ENCODE data around the gene DCUN1D3.

DCUN1D3 gene

DNA sequence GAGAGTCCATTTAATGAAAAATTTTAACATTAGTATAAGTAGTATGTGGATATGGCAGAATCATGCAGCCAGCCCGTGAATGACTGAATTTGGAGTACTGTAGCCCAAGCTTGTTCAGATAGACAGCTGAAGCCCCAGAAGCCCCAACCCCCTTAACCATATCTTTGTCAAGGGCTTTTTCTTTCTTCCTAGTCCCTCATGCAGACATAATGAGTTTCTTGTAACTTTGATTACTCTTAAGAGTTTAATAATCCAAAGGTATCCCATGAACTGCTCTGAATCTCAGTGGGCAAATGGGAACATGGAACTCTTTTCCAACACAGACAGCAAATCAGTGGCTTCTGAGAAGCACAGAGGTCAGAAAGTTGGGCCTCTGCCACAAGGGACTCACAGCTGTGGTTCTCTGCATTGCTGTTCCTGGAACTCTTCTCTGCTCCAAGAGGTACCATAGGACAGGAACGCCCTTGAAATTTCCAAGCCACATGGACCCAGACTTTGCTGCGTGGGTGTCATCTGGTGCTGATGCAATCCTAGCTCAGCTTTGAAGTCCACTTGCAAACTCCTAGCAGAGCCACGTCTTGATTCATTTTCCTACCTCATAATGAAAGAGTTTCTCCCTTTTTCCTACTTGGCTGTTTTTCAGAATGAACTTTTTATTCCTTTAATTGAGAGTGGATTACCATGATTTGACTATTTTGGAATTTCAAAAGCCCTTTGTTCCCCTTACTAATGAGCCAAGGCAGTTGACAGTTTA is 18.5 kb upstream of the DCUN1D3 start:
- DNase-seq, result no peak

DNA sequence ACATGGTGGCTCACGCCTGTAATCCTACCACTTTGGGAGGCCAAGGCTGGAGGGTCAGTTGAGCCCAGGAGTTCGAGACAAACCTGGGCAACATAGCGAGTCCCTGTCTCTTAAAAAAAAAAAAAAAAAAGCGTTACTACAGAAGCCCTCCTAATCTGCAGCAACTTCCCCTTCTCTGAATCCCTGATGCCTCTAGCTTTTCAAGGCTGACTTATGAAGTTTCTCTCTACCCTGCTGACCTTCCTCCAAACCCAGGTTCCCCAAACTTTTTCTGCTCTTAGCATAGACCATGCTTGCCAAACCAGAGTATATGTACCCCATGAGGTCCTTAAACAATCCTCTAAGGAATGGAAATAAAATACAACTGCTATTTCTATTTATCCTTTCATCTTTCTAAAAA is 16.8 kb upstream of the DCUN1D3 start:
- no peak for DNase-seq

DNA sequence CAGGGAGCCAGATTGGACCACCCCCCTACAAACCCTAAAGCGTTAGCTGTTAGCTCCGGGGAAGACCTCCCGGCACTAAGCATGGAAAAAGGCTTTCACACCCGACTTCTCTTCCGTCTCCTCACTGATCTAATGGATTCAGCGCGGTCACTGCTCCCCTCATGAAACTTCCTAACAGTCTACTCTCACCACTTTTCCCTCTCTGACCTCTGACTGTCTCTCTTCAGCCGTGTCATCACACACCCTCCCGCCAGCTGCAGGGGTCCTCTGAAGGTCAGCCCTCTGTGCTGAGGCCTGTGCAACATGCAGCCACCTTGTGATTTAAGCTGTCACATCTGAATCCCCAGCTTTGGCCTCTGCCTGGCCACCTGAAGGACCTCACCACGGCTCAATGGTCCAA is 16.1 kb upstream of the DCUN1D3 start:
- DNase-seq, result peak in 1 of 2 experiments; percentile 7

DNA sequence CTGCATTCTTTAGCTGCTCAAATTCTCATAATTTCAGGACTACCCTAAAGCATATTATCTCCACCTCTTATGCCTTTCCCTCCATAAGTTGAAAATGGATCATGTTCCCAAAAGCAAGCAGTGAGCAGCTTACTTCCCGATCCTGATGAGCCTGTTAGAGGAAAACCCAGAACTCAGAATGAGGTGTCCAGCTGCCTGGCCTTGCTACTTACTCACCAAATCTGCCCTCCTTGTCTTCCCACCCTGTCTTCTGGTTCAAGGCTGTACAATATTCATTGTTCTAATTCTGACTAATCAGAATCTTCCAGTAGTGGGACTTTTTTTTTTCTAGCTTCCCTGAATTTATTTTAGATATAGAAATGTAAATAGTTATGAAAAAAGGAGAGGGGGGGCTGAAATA is 11.2 kb upstream of the DCUN1D3 start:
- DNase-seq, result no peak

DNA sequence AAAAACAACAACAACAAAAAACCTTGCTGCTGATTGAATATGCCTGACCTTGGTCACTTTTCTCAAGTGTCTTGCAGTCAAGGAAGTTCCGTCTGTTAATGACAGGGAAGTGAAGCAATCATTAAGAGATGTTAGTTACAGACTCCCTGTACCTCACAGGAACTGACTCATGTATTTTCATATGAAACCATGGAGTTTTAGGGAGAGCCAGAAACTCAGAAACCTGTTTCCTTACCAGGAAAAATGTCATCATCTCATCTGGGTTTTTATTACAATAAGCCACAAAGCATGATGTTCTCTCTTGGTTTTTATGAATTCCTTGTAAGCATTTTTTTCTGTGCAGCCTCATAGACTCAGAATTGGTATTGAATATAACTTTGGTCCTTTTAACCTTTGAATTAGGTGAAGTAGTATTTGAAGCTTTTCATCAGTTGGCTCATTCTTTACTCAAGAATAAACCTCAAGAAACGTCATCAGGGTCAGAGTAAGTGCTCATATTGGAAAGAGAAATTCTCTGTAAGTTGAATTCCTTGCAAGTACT is 10.7 kb upstream of the DCUN1D3 start:
- DNase-seq, result no peak

DNA sequence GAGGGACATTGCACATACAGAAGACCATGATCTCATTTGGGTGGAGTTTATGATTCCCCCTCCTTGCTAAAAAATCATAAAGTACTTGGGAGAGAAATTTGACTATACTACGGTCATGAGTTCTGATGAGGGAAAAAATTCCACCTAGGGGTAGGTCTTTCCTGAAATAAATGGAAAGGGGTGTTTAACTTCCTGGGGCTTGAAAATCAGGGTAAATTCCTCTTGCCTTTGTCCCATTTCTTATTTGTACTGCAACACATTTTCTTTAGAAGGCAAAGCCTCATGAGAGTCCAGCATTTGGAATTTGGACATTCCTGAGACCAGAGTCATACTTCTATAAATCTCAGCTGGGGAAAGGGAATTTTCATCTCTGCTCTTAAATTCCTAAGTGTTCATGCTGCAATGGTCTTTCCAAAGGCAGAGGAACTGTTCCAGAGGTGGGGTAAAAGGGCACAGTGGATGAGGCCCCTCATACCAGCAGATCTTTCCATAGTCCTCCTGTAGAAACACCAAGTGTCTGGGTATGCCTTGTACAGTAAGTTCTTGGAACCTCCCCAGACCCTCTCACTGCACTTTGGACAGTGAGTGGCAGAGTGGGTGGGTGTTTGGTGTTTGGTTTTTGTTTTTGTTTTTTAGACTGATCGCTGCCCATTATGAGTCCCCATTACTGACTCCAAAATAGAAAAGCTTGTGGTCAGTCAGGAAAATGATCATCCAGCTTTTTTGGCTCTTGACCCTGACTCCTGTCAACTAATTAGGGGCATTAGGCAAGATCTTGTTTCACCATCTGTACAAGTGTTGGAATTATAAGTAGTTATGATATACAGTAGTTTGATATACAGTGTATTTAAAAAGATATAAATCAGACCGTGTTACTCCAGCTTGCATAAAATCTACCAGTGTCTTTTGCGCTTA is 6.4 kb upstream of the DCUN1D3 start:
- no peak for DNase-seq

DNA sequence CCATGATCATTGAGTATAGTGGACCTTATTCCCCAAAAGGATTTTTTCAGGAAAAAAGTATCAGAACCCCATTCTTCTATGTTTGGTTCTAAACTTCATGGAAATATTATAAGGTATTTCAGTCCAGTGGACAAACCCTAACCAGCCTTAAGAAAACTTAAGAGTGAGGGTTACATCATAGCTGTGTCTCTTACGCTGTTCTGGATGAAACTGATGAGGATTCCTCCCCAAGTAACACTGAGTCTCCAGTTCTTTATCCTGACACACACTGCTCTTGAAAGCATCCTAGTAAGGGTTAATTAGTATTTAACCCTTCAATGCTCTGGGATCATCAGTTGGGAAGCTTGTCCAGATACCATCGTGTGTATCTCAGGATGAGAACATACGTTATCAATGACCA is 5.4 kb upstream of the DCUN1D3 start:
- DNase-seq, result no peak

DNA sequence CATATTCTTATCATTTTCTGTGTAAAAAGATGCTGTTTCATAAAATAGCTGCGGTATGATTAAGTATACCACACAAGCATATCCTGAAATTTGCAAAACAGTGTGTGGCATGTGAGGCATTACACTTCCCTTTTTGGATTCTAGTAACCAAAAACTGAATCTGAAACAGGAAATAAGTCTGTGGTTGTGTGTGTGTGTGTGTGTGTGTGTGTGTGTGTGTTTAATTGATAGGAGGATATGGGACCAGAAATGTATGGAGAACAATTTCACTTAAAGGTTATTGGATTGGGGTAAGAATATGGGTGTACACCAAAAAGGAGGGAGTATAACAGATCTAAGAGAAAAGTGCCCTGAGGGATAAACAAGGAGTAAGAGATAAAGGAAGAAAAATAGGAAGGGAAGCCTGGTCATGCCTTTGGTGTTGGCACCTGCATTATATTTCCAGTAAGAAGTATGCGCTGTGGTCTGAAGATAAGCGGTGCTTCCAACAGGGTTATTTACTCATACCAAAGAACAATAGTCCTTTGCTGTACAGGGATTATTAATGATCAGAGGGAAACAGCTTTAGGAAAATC is 4.4 kb upstream of the DCUN1D3 start:
- no peak for DNase-seq

DNA sequence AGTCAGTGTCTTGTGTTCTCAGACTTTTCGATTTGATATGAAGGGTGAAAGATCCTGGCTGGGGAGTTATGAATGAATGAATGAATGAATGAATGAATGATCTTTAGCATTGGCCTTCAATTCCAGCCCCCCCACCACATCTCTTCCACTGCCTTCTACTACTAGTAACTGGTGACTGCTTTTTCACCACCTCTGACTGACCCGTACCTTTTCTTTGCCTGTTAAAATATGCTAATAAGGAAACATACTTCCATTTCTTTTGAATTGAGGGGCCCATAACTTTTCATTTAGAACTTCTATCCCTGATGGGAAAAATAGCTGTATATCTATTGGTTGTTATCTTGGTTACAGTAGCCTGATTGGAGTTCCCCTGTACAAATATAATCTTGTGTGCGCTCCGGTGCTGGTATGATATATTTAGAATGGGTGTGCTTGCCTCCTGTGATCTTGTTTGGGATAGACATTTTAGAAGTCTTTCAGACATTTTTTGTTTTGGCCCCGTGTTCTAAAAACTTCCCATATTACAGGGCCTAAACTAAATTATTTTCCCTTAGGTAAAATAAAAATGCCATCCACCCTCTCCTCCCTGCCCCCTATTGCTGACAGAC is 3.8 kb upstream of the DCUN1D3 start:
- DNase-seq, result no peak

DNA sequence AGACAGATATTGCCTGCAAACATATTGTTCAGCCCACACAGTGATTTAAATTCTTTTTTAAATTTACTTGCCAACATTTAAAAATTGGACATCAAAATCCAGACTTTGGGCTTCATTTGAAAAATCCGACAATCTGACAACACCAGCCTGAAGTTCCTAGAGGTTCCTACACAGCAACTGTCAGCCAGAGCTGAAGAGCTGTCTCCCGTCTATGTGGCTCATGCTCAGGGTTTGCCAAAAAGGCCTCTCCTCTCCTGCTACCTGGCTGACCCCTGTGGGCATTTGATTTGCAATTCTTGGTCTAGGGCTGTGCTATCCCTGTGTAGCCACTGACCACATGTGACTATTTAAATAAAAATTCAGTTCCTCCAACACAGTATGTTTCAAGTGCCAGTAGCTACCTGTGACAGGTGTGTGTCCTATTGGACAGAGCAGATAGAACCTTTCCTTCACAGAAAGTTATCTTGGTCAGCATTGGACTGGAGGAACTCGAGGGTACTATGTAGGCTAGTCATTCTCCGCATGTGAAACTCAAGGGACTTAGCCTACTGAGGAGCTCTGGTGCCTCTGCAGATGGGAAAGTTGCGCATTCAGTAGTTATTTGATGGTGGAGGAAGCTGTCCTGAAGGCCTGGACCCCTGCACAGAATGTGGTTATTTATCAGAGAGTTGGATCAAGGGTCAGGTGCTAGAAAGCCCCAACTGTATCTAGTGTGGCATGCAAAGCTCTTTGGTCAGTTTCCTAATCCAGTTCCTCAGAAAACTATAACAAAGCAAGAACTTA is 3.1 kb upstream of the DCUN1D3 start:
- no peak for DNase-seq

DNA sequence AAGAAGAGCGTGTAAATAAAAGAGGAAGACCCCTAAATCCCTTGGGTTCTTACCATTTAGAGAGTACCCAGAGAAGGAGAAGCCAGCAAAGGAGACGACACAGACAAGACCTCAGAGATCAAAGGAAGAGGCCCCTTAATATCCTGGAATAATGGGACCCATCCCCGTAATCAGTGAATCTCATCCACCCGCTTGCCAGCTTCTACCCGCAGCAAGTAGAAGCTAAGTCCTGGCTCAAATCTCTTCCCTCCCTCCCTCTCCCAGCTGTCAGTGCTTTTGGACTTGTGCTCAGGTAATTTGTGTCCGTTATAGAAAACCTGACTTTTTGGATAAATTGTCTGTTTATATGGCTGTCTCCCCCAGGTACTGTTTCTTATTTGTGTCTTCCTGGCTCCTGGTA is 2.3 kb upstream of the DCUN1D3 start:
- no peak for DNase-seq

DNA sequence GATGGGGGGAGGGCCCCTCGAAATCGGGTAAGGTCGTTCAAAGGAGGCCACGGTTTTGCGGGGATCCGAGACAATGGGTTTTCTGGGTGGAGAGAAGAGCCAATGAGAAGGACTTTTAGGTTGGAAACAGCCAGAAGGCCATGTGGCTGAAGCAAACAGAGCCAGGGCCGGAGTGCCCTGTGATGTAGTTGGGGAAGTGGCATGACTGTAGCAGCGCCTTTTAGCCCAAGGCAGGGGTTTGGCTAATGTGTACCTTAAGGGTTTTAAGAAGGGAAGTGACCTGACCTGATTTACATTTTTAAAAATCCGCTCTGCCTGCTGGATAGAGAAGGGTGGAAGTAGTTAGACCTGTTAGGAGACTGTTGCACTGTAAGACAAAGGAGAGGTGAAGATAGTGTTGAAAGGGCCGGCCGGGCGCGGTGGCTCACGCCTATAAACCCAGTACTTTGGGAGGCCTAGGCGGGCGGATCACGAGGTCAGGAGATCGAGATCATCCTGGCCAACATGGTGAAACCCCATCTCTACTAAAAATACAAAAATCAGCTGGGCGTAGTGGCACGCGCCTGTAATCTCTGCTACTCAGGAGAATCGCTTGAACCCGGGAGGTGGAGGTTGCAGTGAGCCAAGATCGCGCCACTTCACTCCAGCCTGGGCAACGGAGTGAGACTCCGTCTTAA is 1.4 kb upstream of the DCUN1D3 start:
- DNase-seq, result peak; percentile 3 to 46

DNA sequence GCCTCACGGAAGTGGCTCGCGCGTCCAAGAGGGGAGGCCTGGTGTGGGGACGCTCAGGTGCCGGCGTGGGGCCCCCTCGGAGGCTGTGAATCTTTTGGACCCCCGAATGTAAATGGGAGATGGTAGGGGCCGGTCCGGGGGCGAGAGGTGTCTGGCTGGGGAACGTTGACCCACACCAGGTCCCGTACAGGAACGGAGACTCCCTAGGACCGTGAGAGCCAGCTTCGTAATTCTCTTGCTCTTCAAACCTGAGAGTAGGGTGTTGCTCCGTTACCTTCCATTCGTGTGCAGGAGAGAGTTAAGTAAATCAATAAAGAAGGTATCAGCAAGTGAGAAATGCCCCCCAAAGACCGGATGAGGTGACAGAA is 894 bp upstream of the DCUN1D3 start:
- peak in 1 of 2 experiments; percentile 43 for DNase-seq

DNA sequence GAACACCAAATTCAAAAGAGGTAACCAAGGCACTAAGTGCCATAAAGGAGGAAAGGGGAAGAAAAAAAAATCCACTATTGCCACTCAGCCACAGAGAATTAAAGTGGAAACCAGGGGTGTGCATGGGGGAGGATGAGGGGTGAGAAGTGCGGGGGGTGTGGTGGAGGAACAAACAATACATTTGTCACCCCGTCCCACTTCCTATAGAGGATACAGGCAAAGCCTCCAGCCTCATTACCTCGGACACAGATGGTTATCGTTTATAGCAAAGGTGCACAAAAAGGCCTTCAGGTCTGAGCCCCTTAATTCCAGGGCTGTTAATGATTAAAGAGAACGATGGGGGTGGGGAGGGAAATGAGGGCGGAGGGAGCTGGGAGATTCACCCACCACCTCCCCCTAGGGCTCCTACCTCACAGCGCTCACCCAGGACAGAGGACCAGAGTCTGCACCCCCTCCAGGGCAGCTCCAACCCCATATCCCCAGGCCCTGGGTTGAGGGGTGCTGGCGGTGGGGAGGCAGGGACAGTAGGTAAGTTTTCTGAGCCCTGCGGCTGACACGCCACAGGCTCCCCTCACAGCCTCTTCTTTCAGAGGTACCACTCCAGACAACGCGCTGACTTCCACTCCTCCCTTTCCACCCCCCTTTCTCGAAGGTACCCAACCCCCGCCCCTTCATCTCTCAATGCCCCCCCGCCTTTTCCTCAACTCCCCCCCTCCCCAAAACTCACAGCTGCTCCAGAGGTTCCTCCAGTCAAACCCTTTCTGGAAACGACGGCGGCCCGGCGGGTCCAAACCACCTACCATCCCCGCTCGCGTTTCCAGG is 470 bp downstream of the DCUN1D3 start:
- no peak for DNase-seq

DNA sequence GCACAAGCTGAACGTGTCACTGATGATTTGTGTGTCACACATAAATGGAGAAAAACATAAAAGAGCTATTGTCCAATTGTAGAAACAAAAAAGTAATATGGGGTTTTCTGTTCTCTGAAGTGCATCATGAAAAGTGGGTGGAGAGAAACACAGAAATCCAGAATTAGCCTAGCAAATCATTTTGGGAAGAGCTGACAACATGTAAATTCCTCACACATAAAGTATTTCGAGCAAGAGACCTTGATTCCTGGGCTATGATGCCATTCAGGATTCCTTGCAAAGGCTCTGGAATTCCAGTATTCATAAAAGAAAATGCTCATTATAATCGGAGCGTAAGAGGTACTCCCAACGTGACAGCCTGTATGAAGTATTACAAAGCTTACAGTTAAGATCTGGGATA is 1.1 kb downstream of the DCUN1D3 start:
- DNase-seq, result no peak

DNA sequence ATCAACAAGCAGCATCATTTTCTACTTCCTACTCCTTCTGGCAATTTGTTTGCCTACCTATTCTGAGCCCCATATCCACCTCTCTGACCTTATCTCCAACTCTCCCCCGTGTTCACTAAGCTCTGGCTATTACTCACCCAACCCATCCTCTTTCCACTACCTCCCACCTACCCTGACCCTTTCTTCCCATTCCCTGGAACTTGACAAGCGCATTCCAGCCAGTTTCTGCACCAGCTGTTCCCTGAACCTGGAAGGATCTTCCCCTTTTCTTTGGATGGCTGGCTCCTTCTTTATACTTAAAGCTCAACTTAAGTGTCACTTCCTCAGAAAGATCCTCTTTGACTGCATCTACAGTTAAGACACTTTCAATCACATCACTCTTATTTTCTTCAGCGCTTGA is 2.2 kb downstream of the DCUN1D3 start:
- DNase-seq, result no peak

DNA sequence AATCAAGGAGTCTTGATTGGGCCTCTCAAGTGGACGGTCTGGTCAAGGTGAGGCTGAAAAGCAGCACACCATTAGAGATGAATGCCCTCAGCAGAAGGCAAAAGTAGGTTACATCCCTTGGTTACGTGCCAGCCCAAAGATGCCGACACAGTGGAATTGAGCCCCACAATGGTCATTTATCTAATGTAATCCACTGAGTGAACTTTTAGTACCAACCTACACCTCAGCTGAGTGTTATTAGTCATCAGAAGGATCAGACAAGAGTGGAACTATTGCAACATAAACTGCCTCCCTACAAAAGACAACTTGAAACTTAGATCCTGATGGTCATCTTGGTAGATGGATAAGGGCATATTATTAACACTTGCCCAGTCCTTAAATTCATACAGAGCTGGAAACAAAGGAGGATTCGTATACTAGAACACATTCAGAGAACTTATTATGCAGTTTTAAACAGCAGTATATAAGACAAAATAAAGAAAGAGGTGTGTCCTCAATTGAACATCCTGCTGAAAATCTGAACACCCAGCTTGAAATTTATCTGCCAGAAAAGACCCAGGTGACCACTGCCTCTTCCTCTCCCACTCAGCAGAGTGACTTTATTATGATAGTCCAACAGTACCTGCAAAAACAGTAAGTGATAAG is 2.8 kb downstream of the DCUN1D3 start:
- DNase-seq, result no peak

DNA sequence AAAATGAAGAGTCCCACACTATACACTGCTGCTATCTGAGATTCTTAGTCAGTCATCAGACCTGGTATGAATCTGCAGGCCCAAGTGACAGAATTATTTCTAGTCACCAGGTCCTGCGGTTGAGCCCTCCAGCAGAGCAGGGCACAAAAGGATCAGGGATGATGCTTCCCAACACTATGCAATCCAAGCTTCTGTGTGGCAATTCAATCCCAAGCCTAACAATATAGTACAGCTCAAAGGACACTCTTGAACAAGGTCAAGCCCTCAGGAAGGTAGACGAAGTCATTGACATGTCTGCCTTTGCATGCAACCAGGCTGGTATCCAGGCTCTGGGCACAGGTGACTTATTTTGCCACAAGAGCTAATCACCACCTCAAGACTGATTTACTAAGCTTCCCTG is 5.8 kb downstream of the DCUN1D3 start:
- no peak for DNase-seq

DNA sequence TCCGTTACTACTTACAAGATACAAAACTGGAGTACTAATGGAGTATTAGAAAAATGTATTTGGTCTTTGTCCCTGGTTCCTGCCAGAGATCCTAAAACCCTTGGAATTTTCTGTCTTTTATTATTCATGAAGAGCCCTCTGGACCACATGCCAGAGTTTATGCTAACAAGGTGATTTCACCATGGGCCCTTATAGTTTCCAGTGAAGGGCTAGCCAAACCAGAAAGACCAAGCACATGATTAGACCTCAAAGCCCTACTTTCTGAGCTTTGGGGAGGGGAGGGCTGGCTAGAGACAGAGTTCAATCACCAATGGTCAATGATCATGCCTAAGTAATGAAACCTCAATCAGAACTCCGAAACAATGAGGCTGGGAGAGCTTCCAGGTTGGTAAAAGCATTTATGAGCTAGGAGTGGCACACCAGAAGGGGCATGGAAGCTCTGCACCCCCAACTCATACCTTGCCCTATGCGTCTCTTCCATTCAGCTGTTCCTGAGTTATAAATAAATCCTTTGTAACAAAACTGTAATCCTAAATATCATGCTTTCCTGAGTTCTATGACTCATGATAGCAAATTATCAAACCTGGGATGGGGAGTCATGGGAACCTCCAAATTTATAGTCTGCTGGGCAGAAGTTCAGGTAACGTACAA is 10.4 kb downstream of the DCUN1D3 start:
- DNase-seq, result no peak

DNA sequence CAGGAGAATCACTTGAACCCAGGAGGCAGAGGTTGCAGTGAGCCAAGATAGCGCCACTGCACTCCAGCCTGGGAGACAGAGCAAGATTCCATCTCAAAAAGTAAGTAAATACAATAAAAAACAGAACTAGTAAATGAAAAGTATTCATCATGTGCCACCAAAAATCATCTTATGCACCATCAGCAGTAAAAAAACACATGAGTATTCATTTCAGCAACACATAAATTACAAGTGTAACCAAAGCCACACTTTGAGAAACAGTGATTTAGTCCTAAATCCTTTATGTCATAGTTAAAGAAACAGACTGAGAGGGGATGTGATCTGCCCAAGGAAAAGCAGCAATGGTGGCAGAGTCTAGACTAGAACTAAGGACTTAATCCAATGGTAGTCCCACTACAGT is 13.0 kb downstream of the DCUN1D3 start:
- no peak for DNase-seq

Measured in SHP77 (cell line).